Neural progenitor cell (in vitro differentiated cells): ENCODE measurements around the gene AP2A1. TPM values are rescaled to one million over a fixed set of nuclear protein-coding genes. Genes with fewer than 3 reads are reported as not detected.

Source experiments
- DNase-seq: peaks from one replicate; pipeline ENCODE4 v3.0.0-alpha.2; 2016; ENCODE audit warnings: low spot score
- H2AFZ ChIP-seq: fragments of 200-600 bp; sonication (generic); replicated peaks from 2 replicates; pipeline ENCODE4 v1.6.1; 2016; ENCODE audit warnings: antibody characterized with exemption
- H3F3A ChIP-seq: fragments of 200-600 bp; sonication (generic); 2 replicates; pipeline ENCODE4 v1.6.1; 2016; ENCODE audit warnings: antibody characterized with exemption, low read depth
- H3K27ac ChIP-seq: fragments of 200-600 bp; sonication (generic); 2 replicates; pipeline ENCODE4 v1.5.1; 2016; ENCODE audit warnings: mild to moderate bottlenecking
- H3K27me3 ChIP-seq: fragments of 200-600 bp; sonication (generic); 2 replicates; pipeline ENCODE4 v1.6.1; 2016; ENCODE audit warnings: mild to moderate bottlenecking, moderate library complexity
- H3K36me3 ChIP-seq: fragments of 200-600 bp; sonication (generic); 2 replicates; pipeline ENCODE4 v1.5.1; 2016
- H3K4me1 ChIP-seq: fragments of 200-600 bp; sonication (generic); 2 replicates; pipeline ENCODE4 v1.6.1; 2016; ENCODE audit warnings: mixed run types
- H3K4me2 ChIP-seq: fragments of 200-600 bp; sonication (generic); 2 replicates; pipeline ENCODE4 v1.6.1; 2016
- H3K4me3 ChIP-seq: fragments of 200-600 bp; sonication (generic); 2 replicates; pipeline ENCODE4 v1.5.1; 2016
- H3K79me2 ChIP-seq: fragments of 200-600 bp; sonication (generic); 2 replicates; pipeline ENCODE4 v1.6.1; 2016; ENCODE audit warnings: low read depth
- H3K9ac ChIP-seq: fragments of 200-600 bp; sonication (generic); 2 replicates; pipeline ENCODE4 v1.6.1; 2016
- H3K9me3 ChIP-seq: fragments of 200-600 bp; sonication (generic); 2 replicates; pipeline ENCODE4 v1.5.1; 2016; ENCODE audit warnings: low read depth
- H4K20me1 ChIP-seq: fragments of 200-600 bp; sonication (generic); 2 replicates; pipeline ENCODE4 v1.6.1; 2016; ENCODE audit warnings: low read depth
- H3K27ac Mint-ChIP-seq: 3 replicates; pipeline ENCODE4 v1.8.0; 2021; ENCODE audit warnings: mixed read lengths
- H3K27me3 Mint-ChIP-seq: 2 replicates; pipeline ENCODE4 v1.8.0; 2022; ENCODE audit warnings: low read depth, mild to moderate bottlenecking, inconsistent platforms, moderate library complexity, mixed read lengths; ENCODE audit not compliant: insufficient read depth
- H3K36me3 Mint-ChIP-seq: 3 replicates; pipeline ENCODE4 v1.8.0; 2021; ENCODE audit warnings: mixed read lengths
- H3K4me1 Mint-ChIP-seq: 3 replicates; pipeline ENCODE4 v1.8.0; 2021; ENCODE audit warnings: mixed read lengths
- H3K4me3 Mint-ChIP-seq: 3 replicates; pipeline ENCODE4 v1.8.0; 2021; ENCODE audit warnings: mild to moderate bottlenecking, moderate library complexity, mixed read lengths
- H3K9me3 Mint-ChIP-seq: 3 replicates; pipeline ENCODE4 v1.8.0; 2020; ENCODE audit warnings: mixed read lengths
- CTCF ChIP-seq: fragments of 200-600 bp; sonication (generic); IDR thresholded peaks from 2 replicates; pipeline ENCODE4 v1.5.1; 2017; ENCODE audit warnings: antibody characterized with exemption, mild to moderate bottlenecking
- EZH2 ChIP-seq: fragments of 200-600 bp; sonication (generic); IDR thresholded peaks from 2 replicates; pipeline ENCODE4 v1.6.1; 2017; ENCODE audit warnings: antibody characterized with exemption, mild to moderate bottlenecking, moderate library complexity
- EZH2phosphoT487 ChIP-seq: fragments of 200-600 bp; sonication (generic); IDR thresholded peaks from 2 replicates; pipeline ENCODE4 v1.6.1; 2017; ENCODE audit warnings: antibody characterized with exemption
- total RNA-seq: library from RNA; depleted of rRNA; stranded (reverse); fragments of >200 nt; gene quantifications from 2 replicates; pipeline ENCODE4 v1.2.3, GENCODE V29; 2015; ENCODE audit warnings: low replicate concordance

AP2A1 gene
- total RNA-seq, 1 donor from 2014 or later: 61.6 TPM

- Histone ChIP-seq H3K27me3 (no peaks in the 10 kb centered on the region), H3K4me1 (peaks cover 12% of the 10 kb centered on the region), H3K79me2 (peaks cover 60% of the 10 kb centered on the region), H3K4me2 (peak overlapping the region; percentile 98), H3K9ac (no peak overlapping the region), H3K9me3 (no peaks in the 10 kb centered on the region), H3K36me3 (no peaks in the 10 kb centered on the region), H3K4me3 (peak overlapping the region; percentile 88), H3K27ac (no peak overlapping the region), H2AFZ (no peak overlapping the region), H3F3A (peaks cover 56% of the 10 kb centered on the region), H4K20me1 (peaks cover 38% of the 10 kb centered on the region)
- DNase-seq: no peak
- H3K4me1 Mint-ChIP-seq: peaks cover 22% of the 10 kb centered on the region
- TF ChIP-seq EZH2 (no peak), CTCF (no peak), EZH2phosphoT487 (no peak)
- H3K27ac Mint-ChIP-seq: peak overlapping the region; percentile 58
- H3K36me3 Mint-ChIP-seq: peaks cover 28% of the 10 kb centered on the region
- peak overlapping the region; percentile 90 for H3K4me3 Mint-ChIP-seq
- peaks cover 14% of the 10 kb centered on the region for H3K27me3 Mint-ChIP-seq
- H3K9me3 Mint-ChIP-seq: peaks cover 15% of the 10 kb centered on the region
These were observed 83.4 kb downstream of the AP2A1 start for GRCh38 chr19:49850221-49850486.

- peaks cover 65% of the 10 kb centered on the region for H3K79me2 ChIP-seq
- peak within 1 kb of the TSS; percentile 98 for H3K4me2 ChIP-seq
- no peaks in the 10 kb centered on the region for H3K9me3 ChIP-seq
- H3K36me3 ChIP-seq: no peaks in the 10 kb centered on the region
- peak within 1 kb of the TSS; percentile 53 for H2AFZ ChIP-seq
- Mint-ChIP-seq H3K4me1 (peaks cover 22% of the 10 kb centered on the region), H3K27ac (peak within 1 kb of the TSS; percentile 94), H3K27me3 (peaks cover 16% of the 10 kb centered on the region), H3K36me3 (peaks cover 33% of the 10 kb centered on the region), H3K4me3 (peak within 1 kb of the TSS; percentile 94), H3K9me3 (peaks cover 15% of the 10 kb centered on the region)
- peak within 1 kb of the TSS; percentile 88 for H3K4me3 ChIP-seq
- H3K27ac ChIP-seq: peak within 1 kb of the TSS; percentile 98
- peaks cover 56% of the 10 kb centered on the region for H3F3A ChIP-seq
- no peaks in the 10 kb centered on the region for H3K27me3 ChIP-seq
- no peak for TF ChIP-seq EZH2phosphoT487
- no peak for TF ChIP-seq CTCF
- no peak for TF ChIP-seq EZH2
- peaks cover 44% of the 10 kb centered on the region for H4K20me1 ChIP-seq
- peaks cover 12% of the 10 kb centered on the region for H3K4me1 ChIP-seq
- peak within 1 kb of the TSS; percentile 74 for H3K9ac ChIP-seq
- peak; percentile 96 for DNase-seq
These were observed 83.9 kb downstream of the AP2A1 start, which contains the start of gene PTOV1 for GRCh38 chr19:49850487-49851342. PTOV1 (plus strand) TSS chr19:49851159.

- peaks cover 19% of the 10 kb centered on the region for H3K27me3 Mint-ChIP-seq
- Histone ChIP-seq H3F3A (peaks cover 56% of the 10 kb centered on the region), H3K4me3 (peak overlapping the region; percentile 88), H3K27ac (peak overlapping the region; percentile 98), H3K27me3 (no peaks in the 10 kb centered on the region), H2AFZ (no peak overlapping the region), H3K9ac (peak overlapping the region; percentile 74), H3K9me3 (no peaks in the 10 kb centered on the region), H3K4me2 (peak overlapping the region; percentile 98), H3K79me2 (peaks cover 72% of the 10 kb centered on the region), H3K36me3 (no peaks in the 10 kb centered on the region), H4K20me1 (peaks cover 53% of the 10 kb centered on the region), H3K4me1 (peaks cover 12% of the 10 kb centered on the region)
- peaks cover 22% of the 10 kb centered on the region for H3K4me1 Mint-ChIP-seq
- peaks cover 15% of the 10 kb centered on the region for H3K9me3 Mint-ChIP-seq
- TF ChIP-seq CTCF (no peak), EZH2 (no peak), EZH2phosphoT487 (no peak)
- peak overlapping the region; percentile 94 for H3K4me3 Mint-ChIP-seq
- peak; percentile 88 for DNase-seq
- no peak overlapping the region for H3K27ac Mint-ChIP-seq
- peaks cover 31% of the 10 kb centered on the region for H3K36me3 Mint-ChIP-seq
These were observed 84.9 kb downstream of the AP2A1 start for GRCh38 chr19:49851456-49852259.
